GM21786 (cell line): ENCODE measurements around the gene FFAR1.
"Not testable (repeated sequence)": the region's sequence is repeated elsewhere in the genome, so short reads cannot be mapped to it uniquely, and the experiment has no call there.

Source experiments
- ATAC-seq: cut with Tn5 transposase; IDR thresholded peaks from one replicate; pipeline ENCODE4 v1.9.1; 2021; ENCODE audit not compliant: unreplicated experiment

The FFAR1 gene

DNA sequence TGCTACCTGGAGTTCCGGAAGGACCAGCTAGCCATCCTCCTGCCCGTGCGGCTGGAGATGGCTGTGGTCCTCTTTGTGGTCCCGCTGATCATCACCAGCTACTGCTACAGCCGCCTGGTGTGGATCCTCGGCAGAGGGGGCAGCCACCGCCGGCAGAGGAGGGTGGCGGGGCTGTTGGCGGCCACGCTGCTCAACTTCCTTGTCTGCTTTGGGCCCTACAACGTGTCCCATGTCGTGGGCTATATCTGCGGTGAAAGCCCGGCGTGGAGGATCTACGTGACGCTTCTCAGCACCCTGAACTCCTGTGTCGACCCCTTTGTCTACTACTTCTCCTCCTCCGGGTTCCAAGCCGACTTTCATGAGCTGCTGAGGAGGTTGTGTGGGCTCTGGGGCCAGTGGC is 11.7 kb downstream of the FFAR1 start:
- not testable (repeated sequence) for ATAC-seq

DNA sequence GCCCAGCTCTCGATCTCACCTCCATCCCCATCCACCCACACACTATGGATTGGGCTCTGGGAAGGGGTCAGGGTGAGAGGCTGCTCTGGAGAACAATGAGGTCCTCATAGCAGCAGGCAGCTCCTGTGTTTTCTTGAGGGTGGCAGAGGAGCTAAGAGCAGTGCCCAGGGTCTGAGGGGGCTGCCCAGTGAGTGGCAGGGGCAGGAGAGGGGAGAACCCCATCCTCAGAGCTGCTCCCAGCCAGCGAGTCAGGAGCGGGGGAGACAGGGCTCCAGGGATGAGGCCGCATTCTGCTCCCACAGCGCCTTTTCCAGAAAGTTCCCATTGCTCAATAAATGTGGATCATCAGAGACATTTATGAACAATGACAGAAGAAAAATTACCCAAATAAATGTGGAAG is 12.4 kb downstream of the FFAR1 start:
- ATAC-seq: not testable (repeated sequence)

DNA sequence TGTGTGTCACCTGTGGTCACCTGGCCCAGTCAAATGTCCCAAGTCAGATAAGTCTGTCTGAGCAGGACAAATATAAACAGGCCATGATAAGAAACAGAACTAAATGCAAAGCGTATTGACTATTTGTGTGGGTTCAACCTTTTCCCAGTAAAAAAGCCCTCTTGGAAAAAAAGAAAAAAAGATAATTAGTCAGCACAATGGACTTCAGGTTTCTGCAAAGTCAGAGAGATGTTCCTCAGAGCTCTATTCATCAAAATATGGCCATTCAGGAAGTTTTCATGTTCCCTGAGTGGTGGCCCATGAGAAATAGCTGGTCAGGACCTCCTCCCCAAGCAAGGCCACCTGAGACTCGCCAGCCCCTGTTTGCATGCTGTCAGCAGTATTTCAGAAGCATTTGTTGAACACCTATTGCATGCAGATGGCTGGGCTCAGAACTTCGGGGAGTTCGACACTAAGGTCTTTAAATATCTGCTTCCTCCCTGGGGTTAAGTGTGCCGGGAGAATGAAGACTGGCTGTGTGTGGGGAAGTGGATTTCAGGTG is 13.2 kb downstream of the FFAR1 start:
- ATAC-seq: no peak

- ATAC-seq: no peak
Measured at GRCh38 chr19:35362261-35363000, 14.7 kb downstream of the FFAR1 start.

DNA sequence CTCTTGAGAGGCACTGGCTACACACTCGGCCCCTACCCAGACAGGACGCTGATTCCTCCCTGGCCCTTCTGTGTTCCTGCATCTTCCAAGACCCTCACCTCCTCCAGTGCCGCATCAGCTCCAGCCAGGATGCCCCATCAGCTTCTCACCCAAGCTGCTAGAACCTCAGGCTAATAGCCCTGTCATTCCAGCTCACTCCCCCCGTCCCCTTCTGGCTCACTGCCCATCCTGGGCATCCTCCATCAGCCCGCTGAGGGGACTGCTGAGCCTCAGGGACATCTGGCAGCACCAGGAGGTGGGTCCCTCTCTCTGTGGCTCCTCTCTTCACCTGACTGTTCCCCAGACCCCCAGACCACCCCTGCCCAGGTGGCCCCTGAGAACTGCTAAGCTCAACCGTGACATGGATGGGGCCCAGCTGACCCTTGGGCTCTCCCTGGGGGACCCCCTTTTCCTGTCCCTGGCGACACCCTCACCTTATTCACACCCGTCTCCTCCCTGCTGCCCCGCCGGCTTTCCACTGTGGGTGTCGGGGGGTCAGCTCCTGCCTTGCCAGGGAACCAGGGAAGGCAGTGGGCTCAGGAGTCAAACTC is 15.4 kb downstream of the FFAR1 start:
- ATAC-seq: no peak

DNA sequence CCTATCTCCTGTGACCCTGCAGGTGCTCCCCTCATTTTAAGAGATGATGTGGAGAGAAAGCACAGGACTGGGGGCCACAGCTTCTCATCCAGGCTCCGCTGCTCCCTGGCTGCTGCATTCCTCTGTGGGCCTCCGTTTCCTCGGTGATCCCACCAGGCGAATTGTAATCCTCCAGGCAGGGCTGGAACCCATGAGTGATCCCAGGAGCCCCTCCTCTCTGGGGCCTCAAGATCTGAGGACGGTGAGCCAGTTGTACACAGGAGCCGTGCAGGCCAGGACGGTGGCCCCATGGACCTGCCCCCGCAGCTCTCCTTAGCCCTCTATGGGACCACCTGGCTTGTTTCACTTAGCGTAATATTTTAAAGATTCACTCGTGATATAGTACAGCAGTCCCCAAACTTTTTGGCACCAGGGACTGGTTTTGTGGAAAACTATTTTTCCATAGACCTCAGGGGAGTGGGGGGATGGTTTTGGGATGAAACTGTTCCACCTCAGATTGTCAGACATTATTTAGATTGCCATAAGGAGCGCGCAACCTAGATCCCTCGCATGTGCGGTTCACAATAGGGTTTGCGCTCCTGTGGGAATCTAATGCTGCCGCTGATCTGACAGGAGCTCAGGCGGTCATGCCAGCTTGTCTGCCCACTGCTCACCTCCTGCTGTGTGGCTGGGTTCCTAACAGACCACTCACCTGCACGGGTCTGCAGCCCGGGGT is 16.2 kb downstream of the FFAR1 start:
- no peak for ATAC-seq

DNA sequence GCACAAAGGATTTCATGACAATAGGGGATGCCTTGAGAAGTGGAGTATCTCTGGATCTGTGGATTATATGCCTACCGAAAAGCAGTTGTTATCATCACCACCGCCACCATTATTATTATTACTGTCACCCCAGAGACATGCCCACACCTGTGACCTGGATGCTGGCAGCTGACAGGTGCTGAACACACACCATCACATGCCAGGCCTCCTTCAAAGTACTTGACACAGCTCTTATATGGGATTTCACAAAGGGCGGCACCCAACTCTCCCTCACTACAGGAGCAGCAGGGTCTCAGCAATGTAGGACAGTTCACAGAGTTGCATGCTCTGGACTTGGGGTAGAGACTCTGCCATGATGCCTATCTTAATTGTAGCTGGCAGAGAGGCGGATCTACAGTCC is 17.6 kb downstream of the FFAR1 start:
- ATAC-seq: no peak

DNA sequence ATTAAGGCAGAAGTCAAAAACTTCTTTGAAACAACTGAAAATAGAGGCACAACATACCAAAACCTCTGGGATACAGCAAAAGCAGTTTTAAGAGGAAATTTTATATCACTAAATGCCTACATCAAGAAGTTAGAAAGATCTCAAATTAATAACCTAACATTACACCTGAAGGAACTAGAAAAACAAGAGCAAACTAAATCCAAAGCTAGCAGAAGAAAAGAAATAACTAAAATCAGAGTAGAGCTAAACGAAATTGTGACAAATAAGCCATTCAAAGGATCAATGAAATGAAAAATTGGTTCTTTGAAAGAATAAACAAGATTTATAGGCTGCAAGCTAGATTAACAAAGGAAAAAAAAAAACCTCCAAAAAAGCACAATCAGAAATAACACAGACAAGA is 20.7 kb downstream of the FFAR1 start:
- no peak for ATAC-seq

- ATAC-seq: no peak
Measured at GRCh38 chr19:35369522-35369921, 21.8 kb downstream of the FFAR1 start.

GRCh38 chr19:35370722-35371121 is 23.0 kb downstream of the FFAR1 start, which contains the start of gene GPR42:
Gene GPR42, plus strand, starts transcription at chr19:35371068. Its CDS starts 292 bp downstream, at chr19:35371360.
- ATAC-seq: no peak

DNA sequence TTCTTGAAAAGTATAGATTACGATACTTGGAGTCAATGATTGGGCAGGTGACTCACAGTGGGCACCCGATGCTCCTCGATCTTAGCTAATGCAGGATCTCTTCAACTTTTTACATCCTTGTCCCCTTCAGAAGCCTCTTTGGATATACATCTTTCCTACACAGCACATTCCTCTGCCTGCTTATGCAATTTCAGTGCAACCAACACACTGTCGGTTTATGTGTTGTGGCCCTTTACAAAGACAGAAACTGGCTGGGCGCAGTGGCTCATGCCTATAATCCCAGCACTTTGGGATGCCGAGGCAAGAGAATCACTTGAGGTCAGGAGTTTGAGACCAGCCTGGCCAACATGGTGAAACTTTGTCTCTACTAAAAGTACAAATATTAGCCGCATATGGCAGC is 25.8 kb downstream of the FFAR1 start:
- ATAC-seq: no peak

- not testable (repeated sequence) for ATAC-seq
Measured at GRCh38 chr19:35374031-35374430, 26.3 kb downstream of the FFAR1 start.

GRCh38 chr19:35375505-35376307 is 28.0 kb downstream of the FFAR1 start:
- no peak for ATAC-seq

DNA sequence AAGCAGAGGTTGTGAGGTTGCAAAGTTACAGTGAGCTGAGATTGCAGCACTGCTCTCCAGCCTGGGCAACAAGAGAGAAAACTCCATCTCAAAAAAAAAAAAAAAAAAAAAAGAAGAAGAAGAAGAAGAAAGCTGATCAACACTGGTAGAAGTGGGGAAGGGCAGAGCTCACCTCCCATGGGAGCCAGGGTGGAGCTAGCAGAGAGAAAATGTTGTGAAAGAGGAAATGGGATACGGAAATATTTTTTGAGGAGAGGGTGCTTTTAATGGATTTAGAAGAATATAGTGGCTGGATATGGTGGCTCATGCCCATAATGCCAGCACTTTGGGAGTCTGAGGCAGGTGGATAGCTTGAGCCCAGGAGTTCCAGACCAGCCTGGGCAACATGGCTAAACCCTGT is 30.0 kb downstream of the FFAR1 start:
- no peak for ATAC-seq

- no peak for ATAC-seq
Measured at GRCh38 chr19:35378356-35378755, 30.7 kb downstream of the FFAR1 start.

GRCh38 chr19:35379545-35379944 is 31.8 kb downstream of the FFAR1 start:
- ATAC-seq: not testable (repeated sequence)

DNA sequence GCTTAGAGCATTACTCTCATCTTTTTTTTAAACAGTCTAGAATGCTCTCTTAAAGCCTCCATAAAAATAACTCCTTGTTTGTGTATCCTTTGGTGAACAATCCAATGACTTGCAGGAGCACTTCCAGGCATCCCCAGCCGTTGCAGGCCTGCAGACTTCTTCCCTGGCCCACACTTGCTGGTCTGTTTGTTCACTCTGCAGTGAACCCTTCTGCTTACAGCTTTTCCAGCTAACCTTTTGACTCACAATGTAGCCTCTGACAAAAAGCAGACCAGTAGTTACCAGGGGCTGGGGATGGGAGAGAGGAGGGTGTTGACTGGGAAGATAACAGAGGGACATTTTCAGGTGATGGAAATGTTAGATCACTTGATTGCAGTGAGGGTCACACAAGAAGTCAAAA is 32.3 kb downstream of the FFAR1 start:
- no peak for ATAC-seq

DNA sequence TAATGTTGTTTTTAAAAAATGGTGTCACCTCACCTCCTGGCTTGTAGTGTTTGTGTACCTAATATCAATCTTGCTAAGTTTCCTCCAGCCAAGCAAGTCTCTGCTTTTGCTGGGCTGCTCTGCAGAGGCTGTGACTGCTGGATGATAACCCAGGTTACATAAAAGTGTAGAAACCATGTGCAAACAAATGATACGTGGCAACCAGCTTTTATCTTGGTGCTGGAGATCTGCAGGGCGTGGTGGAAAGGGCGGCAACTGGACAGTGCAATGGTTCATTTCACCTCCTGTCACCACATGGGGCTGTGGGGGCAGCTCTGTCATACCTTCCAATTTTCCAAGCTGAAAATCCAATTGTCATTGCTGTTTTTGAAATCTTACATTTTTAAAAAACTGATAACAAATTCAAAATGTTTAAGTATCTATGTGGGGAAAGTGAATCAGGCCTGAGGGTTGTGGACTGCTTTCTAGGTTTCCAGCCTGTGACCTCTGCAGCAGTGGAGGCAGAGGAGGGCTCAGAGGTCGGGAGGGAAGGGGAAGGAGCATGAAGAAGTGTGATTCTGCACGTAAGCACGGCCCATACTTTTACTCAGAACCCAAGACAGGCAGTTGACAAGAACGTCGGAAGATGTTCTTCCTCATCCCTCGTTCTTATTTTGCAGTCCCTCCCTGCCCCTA is 32.9 kb downstream of the FFAR1 start:
- no peak for ATAC-seq

DNA sequence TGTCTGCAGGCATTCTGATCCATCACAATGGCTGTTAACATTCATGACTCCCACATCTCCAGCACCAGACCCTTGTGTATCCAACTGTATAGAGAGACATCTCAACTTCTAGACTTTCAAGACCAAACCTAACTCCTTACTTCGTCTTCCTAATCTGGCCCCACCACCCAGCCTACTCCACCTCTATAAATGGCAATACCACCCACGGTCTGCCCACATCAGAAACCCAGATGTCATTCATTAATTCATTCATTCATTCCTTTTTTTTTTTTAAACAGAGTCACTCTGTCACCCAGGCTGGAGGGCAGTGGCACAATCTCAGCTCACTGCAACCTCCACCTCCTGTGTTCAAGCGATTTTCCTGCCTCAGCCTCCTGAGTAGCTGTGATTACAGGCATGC is 33.6 kb downstream of the FFAR1 start:
- no peak for ATAC-seq

- ATAC-seq: no peak
Measured at GRCh38 chr19:35381926-35382325, 34.2 kb downstream of the FFAR1 start.
